C4-2B (cell line): ENCODE results near the gene FAM227B.

Experiments
- H3K27ac ChIP-seq: fragments of 450-650 bp; 2 replicates; pipeline ENCODE4 v1.5.1; 2017
- ZFX ChIP-seq: fragments of 450-650 bp; IDR thresholded peaks from 2 replicates; pipeline ENCODE4 v1.6.1; 2017
- TF ChIP-seq, protein P1 (sequence below): fragments of 450-650 bp; conservative IDR thresholded peaks from 2 replicates; pipeline ENCODE4 v1.5.1; 2017; ENCODE audit warnings: mild to moderate bottlenecking

Gene FAM227B

GRCh38 chr15:49468481-49468839 is 152.2 kb downstream of the FAM227B start:
- TF ChIP-seq, protein P1, sequence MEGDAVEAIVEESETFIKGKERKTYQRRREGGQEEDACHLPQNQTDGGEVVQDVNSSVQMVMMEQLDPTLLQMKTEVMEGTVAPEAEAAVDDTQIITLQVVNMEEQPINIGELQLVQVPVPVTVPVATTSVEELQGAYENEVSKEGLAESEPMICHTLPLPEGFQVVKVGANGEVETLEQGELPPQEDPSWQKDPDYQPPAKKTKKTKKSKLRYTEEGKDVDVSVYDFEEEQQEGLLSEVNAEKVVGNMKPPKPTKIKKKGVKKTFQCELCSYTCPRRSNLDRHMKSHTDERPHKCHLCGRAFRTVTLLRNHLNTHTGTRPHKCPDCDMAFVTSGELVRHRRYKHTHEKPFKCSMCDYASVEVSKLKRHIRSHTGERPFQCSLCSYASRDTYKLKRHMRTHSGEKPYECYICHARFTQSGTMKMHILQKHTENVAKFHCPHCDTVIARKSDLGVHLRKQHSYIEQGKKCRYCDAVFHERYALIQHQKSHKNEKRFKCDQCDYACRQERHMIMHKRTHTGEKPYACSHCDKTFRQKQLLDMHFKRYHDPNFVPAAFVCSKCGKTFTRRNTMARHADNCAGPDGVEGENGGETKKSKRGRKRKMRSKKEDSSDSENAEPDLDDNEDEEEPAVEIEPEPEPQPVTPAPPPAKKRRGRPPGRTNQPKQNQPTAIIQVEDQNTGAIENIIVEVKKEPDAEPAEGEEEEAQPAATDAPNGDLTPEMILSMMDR: no peak
- TF ChIP-seq ZFX: no peak
- H3K27ac ChIP-seq: no peak overlapping the region

- H3K27ac ChIP-seq: no peak overlapping the region
- TF ChIP-seq ZFX: no peak
- TF ChIP-seq, protein P1: no peak
Observed at GRCh38 chr15:49467746-49468480, 152.7 kb downstream of the FAM227B start.

DNA sequence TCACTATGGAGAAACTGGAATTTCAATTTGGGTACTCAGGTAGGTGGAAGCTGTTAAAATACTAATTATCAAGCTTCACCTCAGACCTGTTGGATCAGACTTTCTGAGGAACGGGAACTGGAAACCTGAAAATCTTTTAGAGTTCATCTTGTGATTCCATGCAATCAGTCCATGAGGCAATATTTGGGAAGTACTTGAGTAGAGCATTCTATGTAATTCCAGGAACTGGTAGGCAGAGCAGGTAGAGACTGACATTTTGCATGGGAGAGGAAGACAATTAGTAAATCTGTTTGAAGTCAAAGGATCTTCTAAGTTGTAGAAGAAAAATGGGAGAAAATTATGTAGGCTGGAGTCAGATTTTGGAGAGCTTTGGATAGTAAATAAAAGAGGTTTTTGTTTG is 154.5 kb downstream of the FAM227B start:
- H3K27ac ChIP-seq: no peak overlapping the region
- TF ChIP-seq, protein P1: no peak
- no peak for TF ChIP-seq ZFX

GRCh38 chr15:49464522-49464921 is 156.1 kb downstream of the FAM227B start:
- TF ChIP-seq, protein P1: no peak
- TF ChIP-seq ZFX: no peak
- no peak overlapping the region for H3K27ac ChIP-seq

GRCh38 chr15:49462232-49462844 is 158.3 kb downstream of the FAM227B start:
- TF ChIP-seq ZFX: no peak
- TF ChIP-seq, protein P1: no peak
- H3K27ac ChIP-seq: no peak overlapping the region

- TF ChIP-seq, protein P1: no peak
- no peak for TF ChIP-seq ZFX
Observed at GRCh38 chr15:49460411-49460941, 160.1 kb downstream of the FAM227B start.

DNA sequence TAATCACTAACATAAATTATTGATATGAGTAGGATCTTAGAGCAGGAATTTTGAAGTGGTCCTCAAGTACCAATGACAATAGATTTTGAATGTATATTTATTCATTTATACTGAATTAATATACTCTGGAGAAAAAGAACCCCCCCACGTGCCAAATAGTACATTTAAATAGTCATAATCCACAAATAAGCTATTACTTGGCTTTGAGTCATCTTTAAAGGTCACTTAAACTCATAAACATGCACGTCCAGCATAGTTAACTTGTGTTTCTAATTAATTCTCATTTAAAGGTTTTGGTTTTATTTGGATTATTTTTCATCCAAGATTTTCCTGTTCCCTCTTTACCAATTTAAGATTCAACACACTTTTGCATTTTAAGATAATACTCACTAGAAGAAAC is 162.5 kb downstream of the FAM227B start:
- TF ChIP-seq, protein P1: no peak
- no peak for TF ChIP-seq ZFX
- H3K27ac ChIP-seq: no peak overlapping the region

More at GRCh38 chr15:49460411-49460941, 160.1 kb downstream of the FAM227B start:
- no peak overlapping the region for H3K27ac ChIP-seq
